ENCODE data around the gene TMEM178B.

Gene TMEM178B

DNA sequence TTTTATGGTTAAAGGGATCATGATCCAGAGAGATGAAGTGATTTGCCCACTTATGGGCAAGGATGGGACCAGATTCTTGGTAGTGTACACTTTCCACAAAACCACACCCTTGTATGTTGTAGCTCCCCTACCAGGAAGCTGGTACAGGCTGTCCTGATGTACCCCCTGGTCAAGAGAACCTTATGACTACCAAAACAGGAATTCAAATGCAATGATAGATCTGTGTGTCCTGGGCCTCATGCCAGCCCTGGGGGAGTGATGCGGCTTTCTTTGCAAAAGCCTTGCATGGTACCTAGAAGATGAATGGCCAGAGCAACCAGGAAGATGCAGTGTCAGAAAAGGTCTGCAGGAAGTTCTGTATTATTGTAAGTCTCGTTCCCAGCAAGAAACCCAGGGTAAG lies 382.4 kb downstream of the TMEM178B start:
- in situ Hi-C loops (cut with MboI; ENCODE audit: low sequenced_read_pairs) = no loop called here

- in situ Hi-C loops (cut with MboI; ENCODE audit: low sequenced_read_pairs) = no loop called here
These were observed 382.8 kb downstream of the TMEM178B start for GRCh38 chr7:141456711-141457110.

DNA sequence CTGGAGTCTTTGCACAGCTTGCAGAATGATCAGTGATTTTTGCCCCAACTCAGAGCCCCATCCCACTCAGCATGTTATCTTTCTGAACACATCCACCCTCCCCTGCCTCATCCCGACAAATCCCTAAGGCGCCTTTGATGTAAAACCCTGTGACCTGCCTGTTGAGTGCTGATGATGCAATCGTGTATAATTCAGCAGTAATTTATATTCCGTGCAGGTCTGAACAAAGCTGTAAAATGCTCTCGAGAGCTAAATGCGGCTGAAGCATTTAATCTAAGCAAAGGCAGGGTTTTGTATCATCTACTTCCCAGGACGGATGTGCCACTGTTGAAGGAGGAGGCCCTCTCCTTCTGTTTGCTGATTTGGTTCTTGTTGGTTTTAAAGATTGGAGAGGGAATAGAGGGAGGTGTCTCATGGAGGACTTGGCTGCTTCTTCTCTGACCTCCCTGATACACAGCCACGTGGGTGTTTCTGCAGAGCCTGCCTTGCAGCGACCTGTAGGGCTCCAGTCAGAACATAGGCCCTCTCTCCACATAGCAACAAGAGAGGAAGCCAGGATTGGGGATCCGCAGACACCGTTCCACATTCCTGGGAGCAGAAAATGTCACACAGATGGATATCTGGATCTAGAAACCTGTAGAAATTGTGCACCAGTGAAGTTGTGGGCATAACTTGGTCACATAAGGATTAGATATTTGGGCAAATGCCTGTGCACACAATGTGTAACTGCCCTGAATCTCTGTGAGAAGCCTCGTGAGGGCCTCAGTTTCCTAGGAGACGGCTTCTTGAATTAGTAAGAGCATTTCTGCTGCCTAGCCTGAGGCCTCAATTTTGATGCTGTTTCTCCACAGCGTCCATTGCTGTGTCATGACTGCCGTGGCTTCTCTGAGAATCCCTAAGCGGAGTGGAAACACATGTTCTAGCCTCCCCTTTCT lies 387.2 kb downstream of the TMEM178B start:
- in situ Hi-C loops (cut with MboI; ENCODE audit: low sequenced_read_pairs) = no loop called here

DNA sequence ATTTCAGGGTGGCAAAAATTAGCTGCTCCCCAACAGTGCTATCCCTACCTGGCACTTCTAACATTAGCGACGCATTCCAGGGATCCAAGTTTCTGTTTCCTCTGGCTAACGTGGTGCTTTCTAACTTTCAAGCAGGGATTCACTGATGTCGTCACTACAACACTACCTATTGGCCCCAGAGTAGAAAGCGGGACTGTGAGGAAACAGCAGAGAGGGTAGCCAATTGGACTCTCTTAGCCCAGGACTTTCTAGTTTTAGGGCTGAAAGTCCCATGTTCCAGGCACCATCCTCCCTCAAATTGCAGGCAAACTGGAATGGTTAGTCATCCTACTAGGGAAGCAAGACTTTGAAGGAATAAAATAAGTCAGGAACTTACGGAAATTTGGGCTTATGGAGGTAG lies 388.1 kb downstream of the TMEM178B start:
- in situ Hi-C loops (cut with MboI; ENCODE audit: low sequenced_read_pairs) = no loop called here

GRCh38 chr7:141462958-141463357 lies 389.1 kb downstream of the TMEM178B start:
- in situ Hi-C loops (cut with MboI; ENCODE audit: low sequenced_read_pairs) = no loop called here

DNA sequence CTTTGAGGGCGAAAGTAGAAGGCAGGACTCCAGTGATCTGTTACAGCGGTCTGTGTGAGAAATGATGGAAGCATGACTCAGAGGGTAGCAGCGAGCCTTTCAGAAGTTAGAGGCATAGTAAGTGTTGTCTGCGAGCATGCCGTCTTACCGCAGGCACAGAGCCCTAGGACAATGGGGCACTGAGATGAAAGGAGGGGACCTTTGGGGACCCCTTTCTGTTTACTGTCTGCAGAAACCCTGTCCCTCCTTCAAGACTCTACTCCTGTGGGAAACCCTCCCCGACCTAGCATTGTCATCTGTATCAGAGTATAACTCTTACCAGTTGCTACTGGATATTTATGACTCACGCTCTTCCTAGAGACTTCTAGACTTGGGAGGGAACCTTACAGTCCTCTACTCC lies 390.1 kb downstream of the TMEM178B start:
- in situ Hi-C loops (cut with MboI; ENCODE audit: low sequenced_read_pairs) = no loop called here

- in situ Hi-C loops (cut with MboI; ENCODE audit: low sequenced_read_pairs) = no loop called here
These were observed 390.7 kb downstream of the TMEM178B start for GRCh38 chr7:141464551-141464950.

- in situ Hi-C loops (cut with MboI; ENCODE audit: low sequenced_read_pairs) = no loop called here
These were observed 392.5 kb downstream of the TMEM178B start for GRCh38 chr7:141466151-141466904.

DNA sequence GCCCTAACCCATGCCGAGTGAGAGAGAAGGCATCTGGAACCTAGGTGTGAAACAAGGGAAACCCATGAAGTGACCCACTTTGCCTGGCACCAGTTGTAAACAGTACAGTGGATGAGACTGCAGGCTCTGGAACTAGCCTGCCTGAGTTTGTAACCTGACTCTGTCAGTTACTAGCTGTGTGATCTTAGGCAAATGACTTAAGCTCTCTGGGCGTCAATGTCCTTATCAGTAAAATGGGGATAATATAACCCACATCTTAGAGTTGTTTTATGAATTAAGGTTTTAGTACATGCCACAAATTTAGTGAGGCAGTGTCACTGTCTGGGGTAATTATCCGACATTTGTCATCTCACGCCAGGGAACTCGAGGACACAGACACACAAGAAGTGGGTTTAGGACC lies 394.5 kb downstream of the TMEM178B start:
- in situ Hi-C loops (cut with MboI; ENCODE audit: low sequenced_read_pairs) = no loop called here

GRCh38 chr7:141475679-141476078 lies 401.8 kb downstream of the TMEM178B start:
- in situ Hi-C loops (cut with MboI; ENCODE audit: low sequenced_read_pairs) = no loop called here

GRCh38 chr7:141477865-141478264 lies 404.0 kb downstream of the TMEM178B start:
- in situ Hi-C loops (cut with MboI; ENCODE audit: low sequenced_read_pairs) = no loop called here

- in situ Hi-C loops (cut with MboI; ENCODE audit: low sequenced_read_pairs) = no loop called here
These were observed 405.0 kb downstream of the TMEM178B start for GRCh38 chr7:141478845-141479244.

DNA sequence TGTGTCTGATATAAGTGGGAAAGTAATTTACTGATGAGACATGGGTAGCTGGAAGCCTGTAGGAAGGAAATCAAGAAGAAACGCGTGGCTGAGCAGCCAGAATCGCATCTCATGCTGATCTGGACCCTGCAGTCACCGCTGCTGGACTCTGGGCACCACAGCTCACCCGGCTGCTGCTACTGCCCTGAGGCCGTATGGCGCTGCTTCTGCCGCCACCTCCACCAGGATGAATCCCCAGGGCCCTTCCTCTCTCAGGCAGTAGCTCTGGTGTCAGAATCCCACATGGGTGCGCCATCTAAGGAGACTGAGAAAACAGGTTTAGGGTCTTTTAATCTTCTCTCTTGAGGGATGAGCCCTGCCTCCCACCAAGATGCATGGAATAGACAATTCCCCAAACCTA lies 407.1 kb downstream of the TMEM178B start:
- in situ Hi-C loops (cut with MboI; ENCODE audit: low sequenced_read_pairs) = no loop called here

- in situ Hi-C loops (cut with MboI; ENCODE audit: low sequenced_read_pairs) = no loop called here
These were observed 408.1 kb downstream of the TMEM178B start for GRCh38 chr7:141481971-141482370.

DNA sequence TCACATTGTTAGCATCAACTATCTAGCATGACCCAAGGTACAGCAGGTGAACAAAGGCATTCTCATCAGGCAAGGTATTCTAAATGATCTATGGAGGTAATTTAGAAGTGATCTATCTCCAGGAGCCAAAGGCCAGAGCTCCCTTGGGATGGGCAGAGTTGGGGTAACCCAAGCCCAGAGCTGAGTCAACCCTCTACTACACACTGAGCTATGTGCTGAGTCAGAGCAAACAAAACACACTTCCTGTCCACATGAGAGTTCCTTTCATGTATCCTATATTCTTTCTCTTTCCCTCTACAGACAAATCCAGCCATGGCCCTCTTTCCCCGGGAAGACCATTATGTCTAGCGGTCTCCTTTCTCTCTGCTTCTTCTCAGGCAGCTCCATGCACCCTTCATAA lies 409.2 kb downstream of the TMEM178B start:
- in situ Hi-C loops (cut with MboI; ENCODE audit: low sequenced_read_pairs) = no loop called here

DNA sequence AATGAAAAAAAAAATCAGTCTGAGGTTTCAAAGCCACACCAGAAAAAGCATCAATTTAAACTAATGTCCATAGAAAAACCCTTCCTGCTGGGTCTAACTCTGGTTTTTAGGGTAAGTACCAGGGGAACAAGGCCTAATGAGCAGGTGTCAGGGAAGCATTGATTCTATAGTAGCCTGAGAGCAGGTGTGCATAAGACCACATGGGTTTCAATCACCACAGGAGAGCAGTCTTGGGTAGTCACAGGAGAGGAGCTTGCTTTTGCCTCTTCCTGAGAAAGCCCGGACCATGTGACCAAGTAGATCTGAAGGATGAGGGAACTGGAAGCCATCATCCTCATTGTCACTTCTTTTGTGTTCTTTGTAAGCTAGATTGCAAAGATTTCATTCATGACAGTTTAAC lies 411.0 kb downstream of the TMEM178B start:
- in situ Hi-C loops (cut with MboI; ENCODE audit: low sequenced_read_pairs) = no loop called here

GRCh38 chr7:141486959-141487358 lies 413.1 kb downstream of the TMEM178B start:
- in situ Hi-C loops (cut with MboI; ENCODE audit: low sequenced_read_pairs) = no loop called here

DNA sequence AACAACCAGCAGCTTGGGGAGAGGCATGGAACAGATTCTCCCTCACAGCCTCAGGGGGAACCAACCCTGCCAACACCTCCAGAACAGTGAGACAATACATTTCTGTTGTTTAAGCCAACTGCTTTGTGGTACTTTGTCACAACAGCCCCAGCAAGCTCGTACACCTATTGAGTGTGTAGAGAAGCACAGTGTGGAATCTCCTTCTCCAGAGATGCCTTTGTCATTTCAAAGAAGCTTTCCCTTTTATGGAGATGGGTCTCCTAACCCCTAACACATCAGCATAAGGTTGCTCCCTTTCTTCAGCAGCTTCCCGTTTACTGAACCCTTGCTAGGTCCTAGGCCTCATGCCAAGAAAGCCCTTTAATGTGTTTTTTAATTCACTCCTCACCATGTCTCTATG lies 416.6 kb downstream of the TMEM178B start:
- in situ Hi-C loops (cut with MboI; ENCODE audit: low sequenced_read_pairs) = no loop called here

- in situ Hi-C loops (cut with MboI; ENCODE audit: low sequenced_read_pairs) = no loop called here
These were observed 421.2 kb downstream of the TMEM178B start for GRCh38 chr7:141495057-141495456.

DNA sequence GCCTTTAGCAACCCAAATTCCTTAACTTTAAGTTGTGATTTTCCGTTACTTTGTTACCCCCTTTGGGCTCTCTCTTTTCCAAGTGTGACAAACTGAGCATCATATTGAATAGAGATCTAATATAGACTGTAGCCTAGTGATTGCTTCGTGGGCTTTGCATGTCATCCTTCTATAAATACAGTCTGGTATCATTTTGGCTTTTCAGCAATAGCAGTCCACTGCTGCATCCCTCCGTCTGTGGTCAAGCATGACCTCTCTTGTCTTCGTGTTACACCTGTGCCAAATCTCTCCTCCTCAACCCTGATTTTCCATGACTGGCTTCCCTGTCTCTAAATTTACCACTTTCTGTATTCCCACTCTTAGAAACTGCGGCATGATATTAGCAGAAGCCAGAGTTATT lies 423.5 kb downstream of the TMEM178B start:
- in situ Hi-C loops (cut with MboI; ENCODE audit: low sequenced_read_pairs) = no loop called here

- in situ Hi-C loops (cut with MboI; ENCODE audit: low sequenced_read_pairs) = no loop called here
These were observed 426.7 kb downstream of the TMEM178B start for GRCh38 chr7:141500608-141501007.

DNA sequence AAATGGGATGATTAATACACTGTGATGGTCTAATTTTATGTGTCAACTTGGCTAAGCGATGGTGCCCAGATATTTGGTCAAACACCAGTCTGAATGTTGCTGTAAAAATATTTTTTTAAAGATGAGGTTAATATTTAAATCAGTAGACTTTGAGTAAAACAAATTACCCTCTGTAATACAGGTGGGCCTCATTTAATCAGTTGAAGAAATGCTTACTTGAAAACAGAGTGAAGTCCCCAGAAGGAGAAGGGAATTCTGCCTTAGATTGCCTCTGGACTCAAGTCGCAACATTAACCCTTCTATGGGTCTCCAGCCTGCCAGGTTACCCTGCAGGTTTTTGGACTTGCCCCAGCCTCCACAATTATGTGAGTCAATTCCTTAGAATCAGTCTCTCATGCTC lies 427.6 kb downstream of the TMEM178B start:
- in situ Hi-C loops (cut with MboI; ENCODE audit: low sequenced_read_pairs) = no loop called here

All from hTERT RPE-1 (cell line).